Caco-2 (cell line): ENCODE data around the gene B3GALT6. TPM values are rescaled to one million over a fixed set of nuclear protein-coding genes. Genes with fewer than 3 reads are reported as not detected.

Source experiments
- BruUV-seq: library from RNA; stranded (reverse); fragments of 400-500 nt; replicated peaks from 2 replicates; lab custom pipeline; 2021; lab: Mats Ljungman, UMichigan
- CTCF ChIA-PET: fragments of 300-600 bp; sonication (Branson Sonifier 250); formaldehyde crosslinking; loops from one replicate; lab custom pipeline; 2022; ENCODE audit warnings: antibody characterized with exemption; lab: Charles Lee
- POLR2A ChIA-PET: fragments of 300-600 bp; sonication (Branson Sonifier 250); formaldehyde crosslinking; loops from one replicate; lab custom pipeline; 2022; ENCODE audit warnings: antibody characterized with exemption; lab: Charles Lee
- DNase-seq, 2 experiments: peaks; one replicate each; pipeline versions ENCODE4 v3.0.0 to v3.0.0-alpha.2; 2020 to 2022
- H3K27me3 ChIP-seq: replicated peaks from 2 replicates; pipeline ENCODE4 v1.6.0; 2011; ENCODE audit warnings: low read length; ENCODE audit not compliant: control insufficient read depth, insufficient read depth
- H3K36me3 ChIP-seq: 2 replicates; pipeline ENCODE4 v1.5.1; 2011; ENCODE audit warnings: low read length; ENCODE audit not compliant: control insufficient read depth, insufficient read depth
- H3K4me1 ChIP-seq: fragments of 250-450 bp; sonication (Bioruptor Pico); 2 replicates; pipeline ENCODE4 v1.5.1; 2020; ENCODE audit warnings: mild to moderate bottlenecking
- H3K4me3 ChIP-seq: 2 replicates; pipeline ENCODE4 v1.5.1; 2011; ENCODE audit warnings: low read depth, mild to moderate bottlenecking, control low read depth, low read length
- H3K9me3 ChIP-seq: fragments of 250-450 bp; sonication (Bioruptor Pico); 2 replicates; pipeline ENCODE4 v1.5.1; 2020; ENCODE audit warnings: mild to moderate bottlenecking, moderate library complexity
- H3K27ac Mint-ChIP-seq: one replicate; pipeline ENCODE4 v1.8.0; 2022; ENCODE audit warnings: mixed read lengths; ENCODE audit not compliant: unreplicated experiment
- H3K27me3 Mint-ChIP-seq: one replicate; pipeline ENCODE4 v1.8.0; 2022; ENCODE audit warnings: mixed read lengths; ENCODE audit not compliant: insufficient read depth, unreplicated experiment
- H3K36me3 Mint-ChIP-seq: one replicate; pipeline ENCODE4 v1.8.0; 2022; ENCODE audit warnings: mild to moderate bottlenecking, mixed read lengths; ENCODE audit not compliant: insufficient read depth, unreplicated experiment
- H3K4me1 Mint-ChIP-seq: one replicate; pipeline ENCODE4 v1.8.0; 2022; ENCODE audit warnings: low read depth, mixed read lengths; ENCODE audit not compliant: unreplicated experiment
- H3K4me3 Mint-ChIP-seq: one replicate; pipeline ENCODE4 v1.8.0; 2022; ENCODE audit warnings: mild to moderate bottlenecking, moderate library complexity, mixed read lengths; ENCODE audit not compliant: unreplicated experiment
- H3K9me3 Mint-ChIP-seq: one replicate; pipeline ENCODE4 v1.8.0; 2022; ENCODE audit warnings: mixed read lengths; ENCODE audit not compliant: unreplicated experiment
- intact Hi-C: fragments of 100-400 bp; cut with micrococcal nuclease; formaldehyde crosslinking; loops from one replicate; pipeline ENCODE4 v1.10.0; 2022; ENCODE audit not compliant: unreplicated experiment
- total RNA-seq: library from RNA; stranded (reverse); gene quantifications from 2 replicates; pipeline ENCODE4 v1.2.3, GENCODE V29; 2022
- TF ChIP-seq, protein P1 (sequence below), 2 experiments: fragments of 200-600 bp in 1 of 2; IDR thresholded peaks; 1 replicate in 1 of 2; 2 replicates in 1 of 2; pipeline versions ENCODE4 v1.5.1 to v1.8.0; 2011 to 2022; ENCODE audit warnings: antibody characterized with exemption in 1 of 2, control low read depth in 1 of 2, inconsistent platforms in 1 of 2, low read depth in 1 of 2, low read length in 1 of 2, mild to moderate bottlenecking in 1 of 2, moderate library complexity in 1 of 2; ENCODE audit not compliant: insufficient read depth in 1 of 2, severe bottlenecking in 1 of 2, unreplicated experiment in 1 of 2

Gene B3GALT6
- total RNA-seq, 1 experiment from 2014 or later, result 24.8 TPM

DNA sequence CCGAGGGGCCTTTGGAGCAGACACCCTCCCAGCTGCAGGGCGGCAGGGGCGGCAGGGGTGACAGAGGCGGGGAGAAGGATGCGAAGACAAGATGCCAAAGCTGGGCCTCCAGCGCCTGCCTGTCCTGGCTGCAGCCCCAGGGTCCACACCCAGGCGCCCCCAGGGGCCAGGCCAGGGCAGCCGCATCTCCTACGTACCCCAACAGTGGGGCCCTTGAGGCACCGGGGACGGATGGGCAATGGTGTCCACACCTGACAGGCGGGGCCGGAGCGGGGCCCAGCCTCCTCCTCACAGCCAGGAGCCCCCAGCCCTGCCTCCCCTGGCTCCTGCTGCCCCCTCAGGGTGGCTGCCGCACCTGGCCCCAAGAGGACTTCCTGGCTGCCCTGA is 7.2 kb downstream of the B3GALT6 start:
- Mint-ChIP-seq H3K27me3 (no peaks in the 10 kb centered on the region), H3K4me1 (no peaks in the 10 kb centered on the region), H3K4me3 (no peak overlapping the region), H3K27ac (no peak overlapping the region), H3K9me3 (no peaks in the 10 kb centered on the region), H3K36me3 (peaks cover 40% of the 10 kb centered on the region)
- ChIA-PET POLR2A (no interaction called here), CTCF (no interaction called here)
- H3K4me1 ChIP-seq, result peaks cover 38% of the 10 kb centered on the region
- no peaks in the 10 kb centered on the region for H3K27me3 ChIP-seq
- H3K36me3 ChIP-seq, result no peaks in the 10 kb centered on the region
- H3K9me3 ChIP-seq, result no peaks in the 10 kb centered on the region
- intact Hi-C loops, result no loop called here
- TF ChIP-seq, protein P1, sequence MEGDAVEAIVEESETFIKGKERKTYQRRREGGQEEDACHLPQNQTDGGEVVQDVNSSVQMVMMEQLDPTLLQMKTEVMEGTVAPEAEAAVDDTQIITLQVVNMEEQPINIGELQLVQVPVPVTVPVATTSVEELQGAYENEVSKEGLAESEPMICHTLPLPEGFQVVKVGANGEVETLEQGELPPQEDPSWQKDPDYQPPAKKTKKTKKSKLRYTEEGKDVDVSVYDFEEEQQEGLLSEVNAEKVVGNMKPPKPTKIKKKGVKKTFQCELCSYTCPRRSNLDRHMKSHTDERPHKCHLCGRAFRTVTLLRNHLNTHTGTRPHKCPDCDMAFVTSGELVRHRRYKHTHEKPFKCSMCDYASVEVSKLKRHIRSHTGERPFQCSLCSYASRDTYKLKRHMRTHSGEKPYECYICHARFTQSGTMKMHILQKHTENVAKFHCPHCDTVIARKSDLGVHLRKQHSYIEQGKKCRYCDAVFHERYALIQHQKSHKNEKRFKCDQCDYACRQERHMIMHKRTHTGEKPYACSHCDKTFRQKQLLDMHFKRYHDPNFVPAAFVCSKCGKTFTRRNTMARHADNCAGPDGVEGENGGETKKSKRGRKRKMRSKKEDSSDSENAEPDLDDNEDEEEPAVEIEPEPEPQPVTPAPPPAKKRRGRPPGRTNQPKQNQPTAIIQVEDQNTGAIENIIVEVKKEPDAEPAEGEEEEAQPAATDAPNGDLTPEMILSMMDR (IDR thresholded peaks at IDR 0.05; ENCODE audit: insufficient read depth in 1 of 2, low read depth in 1 of 2, low read length in 1 of 2, severe bottlenecking in 1 of 2, unreplicated experiment in 1 of 2), result no peak
- DNase-seq, result no peak
- H3K4me3 ChIP-seq, result no peak overlapping the region
- BruUV-seq, result no TSS peak

DNA sequence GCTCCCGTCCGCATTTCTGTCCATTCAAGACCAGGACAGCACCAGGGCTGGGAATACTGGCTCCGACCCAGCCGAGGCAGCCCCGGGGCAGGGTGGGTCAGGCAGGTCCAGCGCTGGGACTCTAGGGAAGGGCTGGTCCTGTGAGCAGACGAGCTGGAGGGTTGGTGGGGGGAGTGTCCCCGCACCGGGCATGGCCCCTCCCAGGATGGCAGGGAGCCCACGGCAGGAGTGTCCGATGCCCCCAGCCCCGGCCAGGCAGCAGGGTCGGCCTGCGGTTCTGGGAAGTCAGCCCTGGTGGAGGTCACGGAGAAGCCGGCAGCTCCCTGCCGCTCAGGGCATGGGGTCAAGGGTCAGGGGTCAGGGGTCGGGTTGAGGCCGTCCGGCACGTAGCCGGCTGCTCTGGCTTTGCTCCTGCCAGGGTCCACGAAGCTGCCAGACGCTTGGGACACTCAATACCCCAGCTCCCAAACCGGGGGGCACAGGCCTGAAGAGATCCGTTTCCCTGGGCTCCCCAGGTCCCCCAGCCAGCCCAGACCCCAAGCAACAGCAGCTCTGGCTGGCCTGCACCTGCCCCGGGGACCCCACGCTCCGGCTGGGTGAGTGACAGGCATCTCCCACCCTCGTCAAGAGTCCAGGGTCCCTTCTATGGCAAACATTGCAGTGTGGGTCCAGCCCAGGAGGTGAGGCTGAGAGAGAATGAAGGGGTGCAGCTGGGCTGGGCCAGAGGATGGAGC is 7.7 kb downstream of the B3GALT6 start:
- intact Hi-C loops, result no loop called here
- no peaks in the 10 kb centered on the region for H3K9me3 Mint-ChIP-seq
- Histone ChIP-seq H3K4me3 (no peak overlapping the region), H3K9me3 (no peaks in the 10 kb centered on the region), H3K27me3 (no peaks in the 10 kb centered on the region), H3K36me3 (no peaks in the 10 kb centered on the region), H3K4me1 (peaks cover 40% of the 10 kb centered on the region)
- POLR2A ChIA-PET, result interaction anchor here (0.6 kb wide), 1 partner anchor 35 kb away, joined by 3 read pairs; no protein-coding TSS in a partner anchor
- no peak overlapping the region for H3K27ac Mint-ChIP-seq
- H3K4me1 Mint-ChIP-seq, result no peaks in the 10 kb centered on the region
- peaks cover 38% of the 10 kb centered on the region for H3K36me3 Mint-ChIP-seq
- no peaks in the 10 kb centered on the region for H3K27me3 Mint-ChIP-seq
- no peak overlapping the region for H3K4me3 Mint-ChIP-seq
- CTCF ChIA-PET, result no interaction called here
- no peak for DNase-seq
- TF ChIP-seq, protein P1 (IDR thresholded peaks at IDR 0.05; ENCODE audit: insufficient read depth in 1 of 2, low read depth in 1 of 2, low read length in 1 of 2, severe bottlenecking in 1 of 2, unreplicated experiment in 1 of 2), result no peak
- no TSS peak for BruUV-seq

DNA sequence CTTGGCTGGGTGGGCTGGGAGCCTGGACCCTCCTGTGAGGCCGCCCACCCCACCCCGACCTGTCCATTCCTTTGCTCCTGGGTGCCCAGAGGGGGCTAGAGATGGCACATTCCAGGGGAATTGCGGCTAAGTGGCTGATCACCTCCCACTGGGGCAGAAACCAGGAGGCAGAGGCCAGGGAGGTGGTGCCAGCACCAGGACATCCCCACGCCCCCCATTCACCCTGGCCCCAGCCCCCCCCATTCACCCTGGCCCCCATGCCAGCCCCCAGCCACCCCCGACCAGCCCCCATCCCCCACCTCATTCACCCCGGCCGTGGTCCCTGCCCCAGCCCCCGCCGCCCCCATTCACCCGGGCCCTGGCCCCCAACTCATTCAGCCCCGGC is 8.3 kb downstream of the B3GALT6 start:
- TF ChIP-seq, protein P1 (IDR thresholded peaks at IDR 0.05; ENCODE audit: insufficient read depth in 1 of 2, low read depth in 1 of 2, low read length in 1 of 2, severe bottlenecking in 1 of 2, unreplicated experiment in 1 of 2), result no peak
- Mint-ChIP-seq H3K27me3 (no peaks in the 10 kb centered on the region), H3K27ac (no peak overlapping the region), H3K4me3 (no peak overlapping the region), H3K9me3 (no peaks in the 10 kb centered on the region), H3K36me3 (peaks cover 38% of the 10 kb centered on the region), H3K4me1 (no peaks in the 10 kb centered on the region)
- no TSS peak for BruUV-seq
- no peak overlapping the region for H3K4me3 ChIP-seq
- intact Hi-C loops, result no loop called here
- no peaks in the 10 kb centered on the region for H3K27me3 ChIP-seq
- POLR2A ChIA-PET, result no interaction called here
- peaks cover 40% of the 10 kb centered on the region for H3K4me1 ChIP-seq
- no peaks in the 10 kb centered on the region for H3K9me3 ChIP-seq
- no peak for DNase-seq
- CTCF ChIA-PET, result interaction anchor here (0.6 kb wide), 1 partner anchor 17 kb away, joined by 3 read pairs; no protein-coding TSS in a partner anchor
- H3K36me3 ChIP-seq, result no peaks in the 10 kb centered on the region
